NK-92 (cell line): Measurements from ENCODE around the gene RPRD1B.

Experiments used
- DNase-seq: peaks from one replicate; lab custom pipeline; 2025; ENCODE audit not compliant: unreplicated experiment; lab: John Stamatoyannopoulos, UW

Gene RPRD1B

DNA sequence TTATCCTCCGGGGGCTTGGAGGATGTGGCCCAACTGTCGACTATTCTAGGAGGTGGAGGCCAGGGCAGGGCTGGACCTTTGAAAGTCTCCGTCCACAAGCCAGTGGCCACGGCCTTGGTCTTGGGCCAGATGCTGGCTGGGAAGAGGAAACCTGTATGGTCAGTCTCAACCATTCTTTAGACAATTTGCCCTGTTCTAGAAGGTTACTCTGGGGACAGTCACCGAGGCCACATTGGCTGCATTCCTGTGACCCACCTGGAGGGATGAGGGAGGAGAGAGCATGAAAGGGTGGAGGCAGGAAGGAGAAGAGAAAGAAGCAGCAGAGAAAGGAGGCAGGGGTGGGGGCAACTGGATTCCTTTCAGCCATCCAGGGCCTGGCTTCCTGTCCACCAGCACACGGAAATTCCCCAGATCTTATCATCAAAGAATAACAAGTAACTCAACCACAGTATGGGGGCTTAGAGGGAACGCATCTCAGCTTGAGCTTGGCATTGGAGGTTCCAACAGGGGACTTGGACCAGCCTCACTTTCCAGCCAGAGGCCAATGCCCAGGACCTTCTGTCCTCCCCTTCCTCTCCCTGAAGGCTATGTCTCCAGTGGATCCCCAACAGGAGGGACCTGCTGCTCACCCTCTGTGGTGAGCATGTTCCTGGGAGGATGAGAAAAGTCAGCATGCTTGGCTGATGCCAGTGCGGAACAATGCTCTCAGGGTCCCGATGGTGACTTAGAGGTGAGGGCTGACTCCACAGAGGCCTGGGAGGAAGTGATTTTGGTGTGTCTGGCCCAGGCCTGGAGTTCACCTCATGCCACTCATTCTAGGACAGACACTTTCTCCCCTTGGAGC, 101.1 kb downstream of the RPRD1B start:
- no peak for DNase-seq

DNA sequence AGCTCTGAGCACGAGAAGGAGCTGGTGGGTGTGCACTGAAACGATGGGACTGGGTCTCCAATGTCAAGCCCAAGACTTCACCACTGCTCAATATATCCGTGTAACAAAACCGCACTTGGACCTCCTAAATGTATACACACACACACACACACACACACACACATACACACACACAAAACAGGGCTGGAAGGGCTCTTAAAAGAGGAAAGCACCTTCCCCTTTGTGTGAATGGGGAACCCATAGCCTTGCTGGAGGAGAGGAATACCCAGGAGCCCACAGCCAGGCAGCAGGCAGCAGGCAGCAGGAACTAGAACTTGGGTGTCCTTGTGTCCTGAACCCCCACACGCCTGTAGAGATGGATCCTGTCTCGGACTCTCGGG, 101.7 kb downstream of the RPRD1B start:
- DNase-seq: no peak

DNA sequence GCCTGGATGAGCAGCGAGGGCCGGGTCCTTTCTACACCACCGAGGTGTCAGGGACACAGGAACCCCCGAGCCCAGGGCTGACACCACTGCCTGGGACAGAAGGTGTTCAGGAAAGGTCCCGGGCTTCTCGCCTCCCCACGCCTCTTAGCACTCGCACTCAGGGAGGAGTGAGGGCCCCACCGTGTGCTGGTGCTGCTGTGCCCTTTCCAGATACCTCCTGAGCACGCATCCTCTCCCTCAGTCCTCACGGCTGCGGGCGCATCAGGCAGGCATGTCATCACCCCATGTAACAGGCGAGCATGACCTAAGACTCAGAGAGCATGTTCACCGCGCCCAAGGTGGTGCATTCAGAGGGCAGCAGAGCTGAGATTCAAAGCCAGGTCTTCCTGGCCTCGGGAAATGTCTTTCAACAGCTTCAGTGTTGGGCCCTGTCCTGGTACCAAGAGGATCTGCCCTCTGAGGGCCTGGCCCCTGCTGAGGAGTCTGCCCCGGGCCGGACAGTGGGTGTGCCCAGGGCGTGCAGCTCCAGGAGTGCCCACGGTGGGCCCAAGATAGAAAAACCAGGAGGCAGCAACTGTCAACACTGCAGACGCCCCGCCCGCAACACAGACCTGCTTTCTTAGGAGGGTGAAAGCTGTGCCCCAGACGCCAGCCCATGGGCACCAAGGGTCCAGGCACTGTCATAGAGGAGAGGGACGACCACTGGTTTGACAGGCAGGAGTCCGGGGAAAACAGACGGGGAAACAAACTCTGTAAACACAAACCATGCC, 102.3 kb downstream of the RPRD1B start:
- DNase-seq: no peak

DNA sequence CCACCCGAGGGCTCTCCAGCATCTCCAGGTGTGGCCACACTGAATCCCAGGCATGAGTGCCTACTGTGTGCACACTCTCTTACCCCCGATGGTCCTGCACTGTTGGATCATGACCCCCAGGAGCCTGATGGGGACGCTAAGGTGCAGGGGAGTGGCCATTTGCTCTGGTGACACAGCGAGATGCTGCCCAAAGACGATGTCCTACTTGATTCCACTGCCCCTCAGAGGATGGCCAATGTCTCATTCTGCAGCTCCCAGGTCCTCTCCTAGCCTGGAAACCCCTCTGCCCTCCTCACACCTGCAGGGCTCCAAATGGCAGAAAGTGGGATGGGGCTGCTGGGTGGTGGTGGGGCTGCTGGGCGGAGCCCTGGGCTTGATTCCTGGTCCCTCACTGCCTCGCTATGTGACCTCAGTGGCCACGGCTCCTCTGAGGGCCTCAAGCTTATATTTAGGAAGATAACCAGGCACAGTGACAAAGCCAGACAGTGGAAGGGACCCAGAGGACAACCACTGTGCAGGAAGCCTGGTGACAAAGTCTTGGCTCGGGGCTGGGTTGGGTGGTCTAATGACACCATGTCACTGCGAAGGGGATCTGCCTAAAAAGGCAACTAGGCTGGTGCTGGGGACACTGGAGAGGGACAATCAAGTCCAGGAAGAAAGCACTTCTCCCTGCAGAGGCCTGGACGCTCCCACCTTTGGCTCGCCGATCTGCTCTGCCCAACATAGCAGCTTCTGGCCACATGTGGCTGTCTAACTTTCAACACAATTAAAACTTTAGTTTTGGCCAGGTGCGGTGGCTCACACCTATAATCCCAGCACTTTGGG, 103.1 kb downstream of the RPRD1B start:
- DNase-seq: no peak

DNA sequence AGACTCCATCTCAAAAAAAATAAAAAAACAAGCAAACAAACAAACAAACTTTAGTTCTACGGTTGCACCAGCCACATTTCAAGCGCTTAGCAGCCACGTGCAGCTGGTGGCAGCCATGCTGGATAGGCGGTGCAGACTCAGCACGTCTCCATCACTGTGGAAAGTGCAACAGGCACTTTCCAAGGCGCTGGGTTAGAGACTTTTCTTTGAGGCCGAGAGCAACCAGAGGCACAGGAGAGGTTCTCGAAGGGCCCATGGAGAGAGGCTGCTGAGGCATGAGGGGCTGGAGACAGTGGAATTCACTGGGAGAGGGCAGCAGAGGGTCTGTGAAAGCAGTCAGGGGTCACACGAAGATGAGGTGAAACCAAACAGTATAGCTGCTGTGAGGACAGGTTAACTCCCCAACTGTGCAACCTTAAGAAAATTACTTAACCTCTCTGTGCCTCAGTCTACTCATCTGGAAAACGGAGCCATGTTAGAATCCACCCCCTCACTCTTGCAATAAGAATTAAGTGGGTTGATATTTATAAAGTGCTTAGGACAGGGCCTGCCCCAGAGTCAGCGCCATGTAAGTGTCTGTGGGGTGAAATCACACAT, 104.0 kb downstream of the RPRD1B start:
- DNase-seq: no peak

DNA sequence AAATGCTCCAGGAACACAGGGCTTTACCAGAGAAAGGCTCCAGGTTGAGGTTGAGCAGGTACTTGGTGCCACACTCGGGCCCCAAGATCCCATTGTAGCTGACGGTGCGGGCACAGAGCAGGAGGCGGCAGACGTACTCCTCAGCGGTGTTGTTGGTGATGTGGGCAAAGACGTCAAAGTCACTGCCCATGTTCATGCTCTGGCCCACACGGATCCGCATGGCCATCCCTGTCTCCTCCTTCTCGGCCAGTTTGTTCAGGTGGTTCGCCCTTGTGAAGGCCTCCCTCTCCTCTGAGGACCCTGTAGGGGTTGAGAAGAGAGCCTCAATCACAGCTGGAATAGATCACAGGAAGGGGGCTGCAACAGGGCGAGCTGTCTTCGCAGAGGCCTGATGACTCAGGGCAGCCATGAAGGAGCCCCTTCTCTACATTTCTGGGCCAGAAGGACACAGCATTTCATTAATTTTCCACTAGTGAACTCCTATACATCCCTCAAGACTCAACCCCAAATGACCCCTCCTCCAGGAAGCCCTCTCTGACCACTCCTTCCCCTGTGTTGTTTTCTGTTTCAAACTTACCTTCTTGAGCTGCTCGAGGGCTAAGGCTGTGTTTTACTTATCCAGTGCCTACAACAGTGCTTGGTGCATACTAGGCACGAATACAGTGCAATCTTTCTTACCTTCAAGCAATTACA, 104.7 kb downstream of the RPRD1B start:
- DNase-seq: no peak

DNA sequence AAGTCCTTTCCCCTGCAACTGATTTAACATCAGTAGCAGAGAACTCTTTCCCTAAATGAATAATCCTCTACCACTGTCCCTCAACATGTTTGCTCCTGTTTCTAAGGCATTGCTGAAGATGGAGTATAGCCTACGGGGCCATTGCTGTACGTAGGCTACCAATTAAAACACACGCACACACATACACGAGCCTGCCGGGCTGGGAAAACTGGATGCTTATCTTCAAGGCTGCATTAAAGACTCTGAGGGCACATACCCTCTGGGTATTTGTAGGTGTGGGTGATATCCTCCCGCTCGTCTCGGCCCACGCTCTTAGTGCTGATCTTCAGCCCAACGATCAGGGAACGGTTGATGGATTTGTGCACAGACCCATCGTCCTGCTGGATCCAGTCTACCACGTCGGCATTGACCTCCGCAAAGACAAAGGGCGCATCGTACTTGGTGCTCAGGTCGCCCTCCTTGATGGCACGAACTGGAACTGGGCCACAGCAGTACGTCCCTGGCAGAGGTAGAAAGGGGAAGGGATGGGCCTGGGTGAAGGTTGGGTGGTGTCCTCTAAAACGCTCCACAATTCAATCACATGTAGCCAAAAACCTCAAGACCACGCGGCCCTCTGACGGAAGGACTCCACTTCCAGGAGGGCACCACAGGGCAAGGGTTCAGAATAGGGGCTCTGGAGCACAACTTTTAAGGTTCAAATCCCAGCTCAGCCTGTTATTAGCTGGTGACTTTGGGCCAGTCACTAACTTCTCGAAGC, 105.8 kb downstream of the RPRD1B start:
- no peak for DNase-seq

DNA sequence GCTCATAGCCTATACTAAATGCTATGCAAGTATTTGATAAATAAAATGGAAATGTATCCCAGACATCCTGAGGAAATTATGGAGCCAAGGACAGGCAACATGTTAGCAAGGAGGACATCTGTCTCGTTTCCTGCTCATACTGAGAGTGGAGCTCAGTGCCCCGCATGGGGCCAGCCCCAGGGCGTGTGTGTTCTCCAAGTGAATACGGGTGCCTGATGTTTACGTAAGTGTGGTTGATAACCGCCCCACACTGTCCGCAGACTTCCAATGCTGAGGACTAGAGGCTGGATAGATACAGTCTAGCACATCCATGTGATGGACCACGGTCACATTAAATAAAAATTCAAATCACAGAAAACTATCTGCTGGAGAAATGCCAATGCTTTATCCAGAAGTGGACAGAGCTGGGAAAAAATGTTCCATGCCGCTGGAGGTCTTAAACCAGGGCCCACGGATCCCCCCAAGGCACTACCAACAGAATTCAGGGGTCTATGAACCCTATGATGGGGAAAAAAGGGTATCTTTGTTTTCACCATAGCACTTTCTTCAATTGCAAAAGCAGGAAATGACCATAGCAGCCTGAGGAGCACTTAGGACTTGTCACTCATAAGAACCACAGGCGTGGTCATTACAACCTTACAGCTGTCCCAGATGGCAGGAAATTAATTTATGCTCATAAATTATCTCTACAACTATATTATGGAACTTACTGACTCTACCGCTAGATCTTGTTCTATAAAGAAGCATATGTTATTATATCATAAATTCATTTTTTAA, 106.6 kb downstream of the RPRD1B start:
- DNase-seq: no peak

DNA sequence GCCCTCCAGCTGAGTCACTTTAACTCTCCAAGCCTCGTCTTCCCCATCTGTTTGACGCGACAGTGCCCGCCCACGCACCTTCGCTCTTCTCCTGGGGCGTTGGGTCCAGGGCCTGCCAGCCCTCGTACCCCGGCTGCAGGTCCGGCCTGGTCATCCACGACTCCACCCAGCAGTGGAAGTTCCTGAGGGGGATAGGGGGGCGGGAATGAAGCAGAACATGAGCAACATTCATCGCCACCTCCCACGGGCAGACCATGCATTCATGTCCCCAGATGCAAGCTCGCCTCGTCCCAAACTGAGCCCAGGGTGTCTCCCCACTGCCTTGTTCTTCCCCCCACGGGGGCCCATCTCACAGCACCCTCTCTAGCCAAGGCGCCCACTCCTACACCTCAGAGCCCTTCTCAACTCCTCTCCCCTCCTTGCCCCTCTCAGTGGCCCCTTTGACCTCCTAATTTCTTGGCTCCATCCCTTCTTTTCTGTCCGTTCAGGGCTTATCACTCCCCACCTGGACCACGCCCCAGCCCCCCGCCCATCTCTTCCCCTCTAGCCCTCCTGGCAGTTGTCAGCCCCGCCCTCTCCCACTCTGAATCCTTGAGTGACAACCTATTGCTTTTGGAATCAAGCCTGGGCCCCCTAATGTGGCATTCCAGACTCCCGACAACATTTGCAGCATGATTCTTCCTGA, 107.8 kb downstream of the RPRD1B start:
- no peak for DNase-seq
